HCT116 (cell line): ENCODE data around the gene KRTAP16-1. TPM values are rescaled to one million over a fixed set of nuclear protein-coding genes. Genes with fewer than 3 reads are reported as not detected.
"Not testable (repeated sequence)": the region's sequence is repeated elsewhere in the genome, so short reads cannot be mapped to it uniquely, and the experiment has no call there.

Experiments used
- ATAC-seq: fragments of 200-7000 bp; cut with Tn5 transposase; 2 replicates; pipeline ENCODE4 v1.9.1; 2020; ENCODE audit warnings: mild to moderate bottlenecking, moderate library complexity
- BruUV-seq: library from RNA; stranded (reverse); fragments of 400-500 nt; replicated peaks from 2 replicates; lab custom pipeline; 2021; lab: Mats Ljungman, UMichigan
- CTCF ChIA-PET: fragments of 300-600 bp; sonication (Branson Sonifier 250); formaldehyde crosslinking; loops from one replicate; lab custom pipeline; 2021; ENCODE audit warnings: antibody characterized with exemption; lab: Charles Lee
- POLR2A ChIA-PET: fragments of 300-600, 350-600 bp; sonication (Branson Sonifier 250); formaldehyde crosslinking; loops from one replicate; lab custom pipeline; 2021; ENCODE audit warnings: antibody characterized with exemption; lab: Charles Lee
- RAD21 ChIA-PET, 2 experiments: fragments of 300-600 bp; sonication (Branson Sonifier 250); formaldehyde crosslinking; loops; one replicate each; lab custom pipeline; 2023; ENCODE audit warnings: low total read pairs in 2 of 2; ENCODE audit not compliant: uncharacterized antibody in 2 of 2, unreplicated experiment in 2 of 2, low non-redundant PET in 1 of 2; lab: Charles Lee
- DNase-seq: peaks from one replicate; pipeline ENCODE4 v3.0.0-alpha.2; 2010; ENCODE audit warnings: low read depth, low spot score
- H2AFZ ChIP-seq: fragments of 200-600 bp; shearing (Covaris generic), sonication (generic); 2 replicates; pipeline ENCODE4 v1.6.1; 2017; ENCODE audit warnings: low read depth, mixed run types, mixed read lengths, antibody characterized with exemption, low read length; ENCODE audit not compliant: poor library complexity, severe bottlenecking
- H3K27ac ChIP-seq: 2 replicates; pipeline ENCODE4 v1.5.1; 2012; ENCODE audit warnings: low read depth, low read length
- H3K27me3 ChIP-seq: fragments of 200-600 bp; sonication (generic); 2 replicates; pipeline ENCODE4 v1.6.1; 2016; ENCODE audit warnings: mixed run types, low read length, mixed read lengths; ENCODE audit not compliant: insufficient read depth
- H3K36me3 ChIP-seq, 2 experiments: fragments of 200-500 bp in 1 of 2; fragments of 200-600 bp in 1 of 2; sonication (Bioruptor generic) in 1 of 2; sonication (generic) in 1 of 2; 2 replicates each; pipeline versions ENCODE4 v1.5.1 to v1.6.1; 2014 to 2016; ENCODE audit warnings: low read length in 2 of 2, inconsistent platforms in 1 of 2, mixed read lengths in 1 of 2, mixed run types in 1 of 2; ENCODE audit not compliant: insufficient read depth in 2 of 2, control insufficient read depth in 1 of 2
- H3K4me1 ChIP-seq, 2 experiments: fragments of 200-600 bp in 1 of 2; sonication (generic) in 1 of 2; 2 replicates each; pipeline versions ENCODE4 v1.5.1 to v1.6.1; 2012 to 2017; ENCODE audit warnings: low read length in 2 of 2, inconsistent platforms in 1 of 2, mild to moderate bottlenecking in 1 of 2, mixed read lengths in 1 of 2, mixed run types in 1 of 2, moderate library complexity in 1 of 2; ENCODE audit not compliant: insufficient read depth in 2 of 2, control insufficient read depth in 1 of 2
- H3K4me2 ChIP-seq: fragments of 200-600 bp; sonication (generic); 2 replicates; pipeline ENCODE4 v1.6.1; 2017; ENCODE audit warnings: mixed run types, low read length, mixed read lengths
- H3K4me3 ChIP-seq, 2 experiments: fragments of 200-600 bp in 1 of 2; sonication (generic) in 1 of 2; replicated peaks in 1 of 2; 2 replicates each; pipeline ENCODE4 v1.5.1; 2011 to 2016; ENCODE audit warnings: low read length in 2 of 2, control low read depth in 1 of 2, low read depth in 1 of 2, mild to moderate bottlenecking in 1 of 2, mixed read lengths in 1 of 2, mixed run types in 1 of 2
- H3K79me2 ChIP-seq: fragments of 200-600 bp; sonication (generic); 2 replicates; pipeline ENCODE4 v1.6.1; 2017; ENCODE audit warnings: mild to moderate bottlenecking, mixed run types, low read length, moderate library complexity, mixed read lengths; ENCODE audit not compliant: insufficient read depth
- H3K9ac ChIP-seq: fragments of 200-600 bp; sonication (generic); 2 replicates; pipeline ENCODE4 v1.6.1; 2016; ENCODE audit warnings: low read length, mixed read lengths
- H3K9me2 ChIP-seq: fragments of 200-600 bp; sonication (generic), shearing (Covaris generic); 2 replicates; pipeline ENCODE4 v1.6.1; 2017; ENCODE audit warnings: mixed run types, mild to moderate bottlenecking, moderate library complexity; ENCODE audit not compliant: insufficient read depth
- H3K9me3 ChIP-seq, 2 experiments: fragments of 200-500 bp in 1 of 2; fragments of 200-600 bp in 1 of 2; sonication (Bioruptor generic) in 1 of 2; sonication (generic) in 1 of 2; 2 replicates each; pipeline ENCODE4 v1.6.1; 2014 to 2017; ENCODE audit warnings: low read length in 2 of 2, mixed read lengths in 2 of 2, inconsistent platforms in 1 of 2, low read depth in 1 of 2, mild to moderate bottlenecking in 1 of 2, mixed run types in 1 of 2, moderate library complexity in 1 of 2; ENCODE audit not compliant: control insufficient read depth in 1 of 2, insufficient read depth in 1 of 2
- H4K20me1 ChIP-seq: fragments of 200-600 bp; sonication (generic), shearing (Covaris generic); 2 replicates; pipeline ENCODE4 v1.6.1; 2017; ENCODE audit warnings: mixed run types, mild to moderate bottlenecking, moderate library complexity; ENCODE audit not compliant: insufficient read depth
- CEBPB ChIP-seq: IDR thresholded peaks from 2 replicates; pipeline ENCODE4 v1.6.1; 2012; ENCODE audit warnings: low read depth
- CTCF ChIP-seq, 3 experiments: fragments of 200-600 bp in 1 of 3; sonication (generic) in 1 of 3; IDR thresholded peaks in 2 of 3; conservative IDR thresholded peaks in 1 of 3; 2 replicates each; pipeline ENCODE4 v1.5.1; 2012 to 2017; ENCODE audit warnings: low read depth in 2 of 3, low read length in 2 of 3, antibody characterized with exemption in 1 of 3, borderline replicate concordance in 1 of 3, control low read depth in 1 of 3, mild to moderate bottlenecking in 1 of 3, mixed read lengths in 1 of 3, mixed run types in 1 of 3, moderate library complexity in 1 of 3; ENCODE audit not compliant: insufficient read depth in 1 of 3
- EGR1 ChIP-seq: IDR thresholded peaks from 2 replicates; pipeline ENCODE4 v1.6.1; 2012; ENCODE audit warnings: low read depth
- ELF1 ChIP-seq: IDR thresholded peaks from 2 replicates; pipeline ENCODE4 v1.6.1; 2012; ENCODE audit warnings: low read depth, borderline replicate concordance
- JUND ChIP-seq: IDR thresholded peaks from 2 replicates; pipeline ENCODE4 v1.6.1; 2012
- SP1 ChIP-seq: IDR thresholded peaks from 2 replicates; pipeline ENCODE4 v1.6.1; 2012; ENCODE audit warnings: low read depth
- SRF ChIP-seq: IDR thresholded peaks from 2 replicates; pipeline ENCODE4 v1.6.1; 2012; ENCODE audit warnings: low read depth
- TCF7L2 ChIP-seq: IDR thresholded peaks from 2 replicates; pipeline ENCODE4 v1.7.0; 2011; ENCODE audit warnings: borderline replicate concordance, inconsistent platforms; ENCODE audit not compliant: insufficient read depth, insufficient read length; ENCODE audit errors: extremely low read depth
- ZFX ChIP-seq: fragments of 450-650 bp; IDR thresholded peaks from 2 replicates; pipeline ENCODE4 v1.6.1; 2017
- intact Hi-C: fragments of 100-400 bp; cut with micrococcal nuclease; formaldehyde crosslinking; loops from 2 replicates; pipeline ENCODE4 v1.10.0; 2022
- total RNA-seq: library from RNA; stranded (reverse); gene quantifications from one replicate; pipeline ENCODE4 v1.2.1, GENCODE V29; 2021; ENCODE audit not compliant: unreplicated experiment
- TF ChIP-seq, protein P1 (sequence below): IDR thresholded peaks from 2 replicates; pipeline ENCODE4 v1.6.1; 2012; ENCODE audit warnings: low read depth
- TF ChIP-seq, protein P2 (sequence below): IDR thresholded peaks from 2 replicates; pipeline ENCODE4 v1.6.1; 2011; ENCODE audit warnings: mild to moderate bottlenecking, low read length, moderate library complexity; ENCODE audit not compliant: insufficient replicate concordance; ENCODE audit errors: extremely low read depth

Gene KRTAP16-1
- total RNA-seq, 1 experiment from 2014 or later = not detected

DNA sequence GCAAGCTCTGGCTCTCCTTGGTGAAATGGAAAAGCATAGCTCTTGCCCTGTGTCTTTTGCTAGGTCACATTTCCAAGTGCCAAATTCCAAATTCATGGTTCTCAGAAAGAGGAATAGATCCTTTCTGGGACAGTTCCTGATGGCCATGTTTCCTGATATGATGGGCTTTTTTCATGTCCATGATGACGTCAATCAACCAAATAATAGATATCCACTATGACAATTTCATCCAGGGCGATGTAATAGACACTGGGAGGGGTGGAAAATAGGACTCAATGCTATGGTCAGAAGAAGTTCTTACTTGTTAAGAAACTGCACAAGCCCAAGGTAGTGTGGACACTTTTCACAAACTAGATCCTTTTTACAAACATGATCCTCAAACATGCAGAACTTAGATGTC lies 42.1 kb upstream of the KRTAP16-1 start:
- Histone ChIP-seq H3K4me1 (no peaks in the 10 kb centered on the region), H3K27ac (no peak overlapping the region), H3K9ac (no peak overlapping the region), H4K20me1 (no peaks in the 10 kb centered on the region), H3K4me2 (no peak overlapping the region), H3K4me3 (no peak overlapping the region), H3K9me2 (no peaks in the 10 kb centered on the region), H2AFZ (no peak overlapping the region), H3K27me3 (no peaks in the 10 kb centered on the region), H3K79me2 (no peaks in the 10 kb centered on the region), H3K36me3 (no peaks in the 10 kb centered on the region), H3K9me3 (peaks cover 0 to under 1% of the 10 kb centered on the region in 2 experiments; a peak in 1 of 4 replicates)
- ChIA-PET POLR2A (no interaction called here), CTCF (no interaction called here), RAD21 (no interaction called here)
- DNase-seq (no peak), ATAC-seq (no peak)
- TF ChIP-seq CEBPB = no peak
- no peak for TF ChIP-seq EGR1
- TF ChIP-seq JUND = no peak
- TF ChIP-seq CTCF (IDR thresholded peaks at IDR 0.05 in 2 of 3, conservative IDR thresholded peaks at IDR 0.05 in 1 of 3; ENCODE audit: borderline replicate concordance in 1 of 3, insufficient read depth in 1 of 3, low read depth in 2 of 3, low read length in 2 of 3) = no peak
- TF ChIP-seq SRF = no peak
- TF ChIP-seq SP1 = no peak
- no peak for TF ChIP-seq TCF7L2
- no peak for TF ChIP-seq ZFX
- TF ChIP-seq, protein P1, sequence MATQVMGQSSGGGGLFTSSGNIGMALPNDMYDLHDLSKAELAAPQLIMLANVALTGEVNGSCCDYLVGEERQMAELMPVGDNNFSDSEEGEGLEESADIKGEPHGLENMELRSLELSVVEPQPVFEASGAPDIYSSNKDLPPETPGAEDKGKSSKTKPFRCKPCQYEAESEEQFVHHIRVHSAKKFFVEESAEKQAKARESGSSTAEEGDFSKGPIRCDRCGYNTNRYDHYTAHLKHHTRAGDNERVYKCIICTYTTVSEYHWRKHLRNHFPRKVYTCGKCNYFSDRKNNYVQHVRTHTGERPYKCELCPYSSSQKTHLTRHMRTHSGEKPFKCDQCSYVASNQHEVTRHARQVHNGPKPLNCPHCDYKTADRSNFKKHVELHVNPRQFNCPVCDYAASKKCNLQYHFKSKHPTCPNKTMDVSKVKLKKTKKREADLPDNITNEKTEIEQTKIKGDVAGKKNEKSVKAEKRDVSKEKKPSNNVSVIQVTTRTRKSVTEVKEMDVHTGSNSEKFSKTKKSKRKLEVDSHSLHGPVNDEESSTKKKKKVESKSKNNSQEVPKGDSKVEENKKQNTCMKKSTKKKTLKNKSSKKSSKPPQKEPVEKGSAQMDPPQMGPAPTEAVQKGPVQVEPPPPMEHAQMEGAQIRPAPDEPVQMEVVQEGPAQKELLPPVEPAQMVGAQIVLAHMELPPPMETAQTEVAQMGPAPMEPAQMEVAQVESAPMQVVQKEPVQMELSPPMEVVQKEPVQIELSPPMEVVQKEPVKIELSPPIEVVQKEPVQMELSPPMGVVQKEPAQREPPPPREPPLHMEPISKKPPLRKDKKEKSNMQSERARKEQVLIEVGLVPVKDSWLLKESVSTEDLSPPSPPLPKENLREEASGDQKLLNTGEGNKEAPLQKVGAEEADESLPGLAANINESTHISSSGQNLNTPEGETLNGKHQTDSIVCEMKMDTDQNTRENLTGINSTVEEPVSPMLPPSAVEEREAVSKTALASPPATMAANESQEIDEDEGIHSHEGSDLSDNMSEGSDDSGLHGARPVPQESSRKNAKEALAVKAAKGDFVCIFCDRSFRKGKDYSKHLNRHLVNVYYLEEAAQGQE = no peak
- no peak for TF ChIP-seq ELF1
- TF ChIP-seq, protein P2, sequence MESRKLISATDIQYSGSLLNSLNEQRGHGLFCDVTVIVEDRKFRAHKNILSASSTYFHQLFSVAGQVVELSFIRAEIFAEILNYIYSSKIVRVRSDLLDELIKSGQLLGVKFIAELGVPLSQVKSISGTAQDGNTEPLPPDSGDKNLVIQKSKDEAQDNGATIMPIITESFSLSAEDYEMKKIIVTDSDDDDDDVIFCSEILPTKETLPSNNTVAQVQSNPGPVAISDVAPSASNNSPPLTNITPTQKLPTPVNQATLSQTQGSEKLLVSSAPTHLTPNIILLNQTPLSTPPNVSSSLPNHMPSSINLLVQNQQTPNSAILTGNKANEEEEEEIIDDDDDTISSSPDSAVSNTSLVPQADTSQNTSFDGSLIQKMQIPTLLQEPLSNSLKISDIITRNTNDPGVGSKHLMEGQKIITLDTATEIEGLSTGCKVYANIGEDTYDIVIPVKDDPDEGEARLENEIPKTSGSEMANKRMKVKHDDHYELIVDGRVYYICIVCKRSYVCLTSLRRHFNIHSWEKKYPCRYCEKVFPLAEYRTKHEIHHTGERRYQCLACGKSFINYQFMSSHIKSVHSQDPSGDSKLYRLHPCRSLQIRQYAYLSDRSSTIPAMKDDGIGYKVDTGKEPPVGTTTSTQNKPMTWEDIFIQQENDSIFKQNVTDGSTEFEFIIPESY = no peak
- no TSS peak for BruUV-seq
- intact Hi-C loops = no loop called here

- H4K20me1 ChIP-seq, intact Hi-C loops, H3K4me1 ChIP-seq, H3K4me3 ChIP-seq, H3K9ac ChIP-seq, DNase-seq, H3K27ac ChIP-seq, ATAC-seq, H3K9me3 ChIP-seq, RAD21 ChIA-PET, H3K27me3 ChIP-seq, POLR2A ChIA-PET, H2AFZ ChIP-seq, H3K79me2 ChIP-seq, H3K36me3 ChIP-seq, BruUV-seq, H3K4me2 ChIP-seq, H3K9me2 ChIP-seq: not testable (repeated sequence)
- CTCF ChIA-PET = interaction anchor here (0.8 kb wide), 1 partner anchor 21 kb away, joined by 3 read pairs; no protein-coding TSS in a partner anchor
Observed at GRCh38 chr17:41350381-41350878, 41.3 kb upstream of the KRTAP16-1 start, which contains the start of gene KRT33A. TSS of gene KRT33A (minus strand) at chr17:41350828. CDS start at chr17:41350767, 61 bp downstream.
